ENCODE results near the gene PI4KB. TPM values are rescaled to one million over a fixed set of nuclear protein-coding genes. Genes with fewer than 3 reads are reported as not detected.

PI4KB gene
- total and polyA plus RNA-seq, 4 donors, result 14.2 to 27.1 (median 19.2) TPM

DNA sequence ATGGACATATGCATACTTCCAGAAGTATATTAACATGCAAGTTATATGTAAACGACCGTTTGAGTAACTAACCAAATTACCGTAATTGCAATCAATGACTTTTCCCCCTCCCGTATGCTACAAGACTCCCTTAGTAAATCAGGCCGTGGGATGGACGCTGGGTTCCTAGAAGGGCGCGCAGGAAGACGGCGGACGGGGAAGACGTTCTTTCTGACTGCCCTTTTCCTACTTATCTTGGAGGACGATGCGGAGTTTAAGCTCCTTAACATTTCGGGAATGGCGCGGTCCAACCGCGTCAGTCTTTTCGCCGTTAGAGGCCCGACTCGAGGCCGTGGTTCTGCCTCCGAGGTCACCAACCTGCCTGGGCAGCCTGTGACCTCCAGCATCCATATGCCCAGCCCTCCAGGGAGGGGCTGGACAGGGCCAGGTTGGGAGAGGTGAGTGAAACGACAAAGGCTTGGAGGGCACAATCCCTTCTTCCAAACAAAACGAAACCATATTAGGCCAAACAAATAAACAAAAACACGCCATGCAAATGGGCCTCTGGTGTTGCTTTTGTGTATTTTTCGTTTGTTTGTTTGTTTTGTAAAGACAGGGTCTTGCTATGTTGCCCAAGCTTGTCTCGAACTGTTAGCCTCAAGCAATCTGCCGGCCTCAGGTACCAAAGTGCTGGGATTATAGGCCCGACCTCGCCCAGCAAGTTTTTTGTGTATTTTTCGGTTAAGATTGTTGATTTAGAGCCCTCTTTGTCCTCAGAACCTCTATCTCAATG is 873 bp upstream of the PI4KB start:
- peak; percentile 54 for DNase-seq (ENCODE audit: low spot score)
- TF ChIP-seq JUND (IDR thresholded peaks at IDR 0.05) (no peak), NR2F2 (IDR thresholded peaks at IDR 0.05) (peak; percentile 58), RXRA (IDR thresholded peaks at IDR 0.05) (peak in 1 of 2 donors; percentile 65), ZBTB33 (IDR thresholded peaks at IDR 0.05) (peak; percentile 32), YY1 (IDR thresholded peaks at IDR 0.05) (peak; percentile 62)
- no peaks in the 10 kb centered on the region for H3K9me3 ChIP-seq (ENCODE audit: control insufficient read depth in 4 of 4, low read length in 3 of 4)
- H3K4me1 ChIP-seq (ENCODE audit: control insufficient read depth in 4 of 4, insufficient read depth in 4 of 4, low read length in 3 of 4), result peaks cover 0 to 30% (median 20%) of the 10 kb centered on the region in 4 donors
- H3K27me3 ChIP-seq (ENCODE audit: control insufficient read depth in 4 of 4, insufficient read depth in 4 of 4, low read length in 3 of 4), result no peaks in the 10 kb centered on the region
- peak overlapping the region; percentile 65 to 85 for H3K27ac ChIP-seq (ENCODE audit: low read depth in 1 of 2, low read length in 2 of 2)
- 18% methylated on average over 34 of the region's 34 CpGs for WGBS
- H3K36me3 ChIP-seq (ENCODE audit: control insufficient read depth in 4 of 4, insufficient read depth in 3 of 4, low read depth in 1 of 4, low read length in 3 of 4), result peaks cover 0 to 6% (median 2%) of the 10 kb centered on the region in 4 donors
- peak overlapping the region; percentile 70 to 73 for H3K9ac ChIP-seq (ENCODE audit: low read depth in 1 of 2, low read length in 2 of 2)
- peak overlapping the region; percentile 71 to 90 (median 88) for H3K4me3 ChIP-seq (ENCODE audit: low read depth in 1 of 3, low read length in 3 of 3)

DNA sequence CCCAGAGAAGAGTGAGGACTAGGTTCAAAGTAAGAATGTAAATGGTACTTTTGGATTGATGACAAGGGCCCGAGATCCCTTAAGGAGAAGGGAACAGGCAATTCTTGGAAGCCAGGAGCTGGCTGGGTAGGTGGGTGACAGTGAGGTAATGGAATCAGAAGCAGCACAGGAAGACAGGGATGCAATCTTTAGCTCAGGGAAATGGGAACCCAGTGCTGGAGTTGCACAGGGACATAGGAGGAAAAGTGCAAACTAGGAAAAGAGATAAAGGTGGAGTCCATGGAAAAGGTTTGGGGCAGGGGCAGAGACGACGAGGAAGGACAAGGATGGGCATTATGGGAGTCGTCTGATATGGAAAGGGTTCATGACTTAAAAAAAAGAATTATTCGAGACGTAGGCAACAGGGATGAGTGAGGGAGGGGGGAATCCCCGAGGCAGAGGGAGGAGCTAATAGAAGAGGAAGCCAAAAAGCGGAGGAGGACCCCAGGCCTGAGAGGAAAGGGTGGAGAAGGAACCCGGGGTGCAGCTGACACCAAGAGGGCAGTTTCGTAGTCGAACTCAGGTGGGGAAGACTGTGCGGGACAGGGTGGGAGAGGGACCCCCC is 495 bp downstream of the PI4KB start:
- Histone ChIP-seq H3K36me3 (ENCODE audit: control insufficient read depth in 4 of 4, insufficient read depth in 3 of 4, low read depth in 1 of 4, low read length in 3 of 4) (peaks cover 0 to 10% (median 6%) of the 10 kb centered on the region in 4 donors), H3K9me3 (ENCODE audit: control insufficient read depth in 4 of 4, low read length in 3 of 4) (no peaks in the 10 kb centered on the region), H3K9ac (ENCODE audit: low read depth in 1 of 2, low read length in 2 of 2) (peak overlapping the region; percentile 70 to 83), H3K27me3 (ENCODE audit: control insufficient read depth in 4 of 4, insufficient read depth in 4 of 4, low read length in 3 of 4) (no peaks in the 10 kb centered on the region), H3K4me1 (ENCODE audit: control insufficient read depth in 4 of 4, insufficient read depth in 4 of 4, low read length in 3 of 4) (peaks cover 0 to 30% (median 20%) of the 10 kb centered on the region in 4 donors), H3K4me3 (ENCODE audit: low read depth in 1 of 3, low read length in 3 of 3) (peak overlapping the region; percentile 71 to 90 (median 88)), H3K27ac (ENCODE audit: low read depth in 1 of 2, low read length in 2 of 2) (peak overlapping the region; percentile 65 to 85)
- DNase-seq (ENCODE audit: low spot score), result no peak
- TF ChIP-seq RXRA (IDR thresholded peaks at IDR 0.05) (no peak), ZBTB33 (IDR thresholded peaks at IDR 0.05) (no peak), REST (IDR thresholded peaks at IDR 0.05) (no peak), NR2F2 (IDR thresholded peaks at IDR 0.05) (no peak), ATF3 (IDR thresholded peaks at IDR 0.05) (no peak), JUND (IDR thresholded peaks at IDR 0.05) (no peak), MAX (IDR thresholded peaks at IDR 0.05) (no peak), EGR1 (IDR thresholded peaks at IDR 0.05; ENCODE audit: low read depth in 2 of 2) (no peak), FOXA2 (IDR thresholded peaks at IDR 0.05) (no peak), HNF4G (IDR thresholded peaks at IDR 0.05) (no peak), RAD21 (IDR thresholded peaks at IDR 0.05) (no peak), YY1 (IDR thresholded peaks at IDR 0.05) (no peak), TAF1 (conservative IDR thresholded peaks at IDR 0.05) (no peak), FOXA1 (IDR thresholded peaks at IDR 0.05) (no peak), SP1 (IDR thresholded peaks at IDR 0.05) (no peak), HNF4A (conservative IDR thresholded peaks at IDR 0.05) (no peak), GABPA (IDR thresholded peaks at IDR 0.05 in 1 of 2, conservative IDR thresholded peaks at IDR 0.05 in 1 of 2) (no peak)
- TF ChIP-seq, protein P1, sequence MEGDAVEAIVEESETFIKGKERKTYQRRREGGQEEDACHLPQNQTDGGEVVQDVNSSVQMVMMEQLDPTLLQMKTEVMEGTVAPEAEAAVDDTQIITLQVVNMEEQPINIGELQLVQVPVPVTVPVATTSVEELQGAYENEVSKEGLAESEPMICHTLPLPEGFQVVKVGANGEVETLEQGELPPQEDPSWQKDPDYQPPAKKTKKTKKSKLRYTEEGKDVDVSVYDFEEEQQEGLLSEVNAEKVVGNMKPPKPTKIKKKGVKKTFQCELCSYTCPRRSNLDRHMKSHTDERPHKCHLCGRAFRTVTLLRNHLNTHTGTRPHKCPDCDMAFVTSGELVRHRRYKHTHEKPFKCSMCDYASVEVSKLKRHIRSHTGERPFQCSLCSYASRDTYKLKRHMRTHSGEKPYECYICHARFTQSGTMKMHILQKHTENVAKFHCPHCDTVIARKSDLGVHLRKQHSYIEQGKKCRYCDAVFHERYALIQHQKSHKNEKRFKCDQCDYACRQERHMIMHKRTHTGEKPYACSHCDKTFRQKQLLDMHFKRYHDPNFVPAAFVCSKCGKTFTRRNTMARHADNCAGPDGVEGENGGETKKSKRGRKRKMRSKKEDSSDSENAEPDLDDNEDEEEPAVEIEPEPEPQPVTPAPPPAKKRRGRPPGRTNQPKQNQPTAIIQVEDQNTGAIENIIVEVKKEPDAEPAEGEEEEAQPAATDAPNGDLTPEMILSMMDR (IDR thresholded peaks at IDR 0.05; ENCODE audit: low read depth, low read length, missing input control), result no peak
- 2% methylated on average over 12 of the region's 12 CpGs for WGBS
